Measurements from ENCODE around the gene FRMD4B.

Gene FRMD4B

GRCh38 chr3:69405067-69405466, 19.2 kb upstream of the FRMD4B start:
- no peak for DNase-seq (ENCODE audit: low spot score)

GRCh38 chr3:69403454-69403853, 17.6 kb upstream of the FRMD4B start:
- DNase-seq (ENCODE audit: low spot score) = no peak

- no peak for DNase-seq (ENCODE audit: low spot score)
These were observed 14.8 kb upstream of the FRMD4B start for GRCh38 chr3:69400683-69401082.

- no peak for DNase-seq (ENCODE audit: low spot score)
These were observed 7.0 kb upstream of the FRMD4B start for GRCh38 chr3:69392850-69393249.

GRCh38 chr3:69392415-69392814, 6.5 kb upstream of the FRMD4B start:
- no peak for DNase-seq (ENCODE audit: low spot score)

- DNase-seq (ENCODE audit: low spot score) = no peak
These were observed 5.7 kb upstream of the FRMD4B start for GRCh38 chr3:69391554-69391953.

- DNase-seq (ENCODE audit: low spot score) = no peak
These were observed 4.9 kb upstream of the FRMD4B start for GRCh38 chr3:69390771-69391170.

- DNase-seq (ENCODE audit: low spot score) = no peak
These were observed 3.8 kb upstream of the FRMD4B start for GRCh38 chr3:69389520-69390248.

- no peak for DNase-seq (ENCODE audit: low spot score)
These were observed 2.4 kb upstream of the FRMD4B start for GRCh38 chr3:69388241-69388640.

- peak; percentile 28 for DNase-seq (ENCODE audit: low spot score)
These were observed 883 bp upstream of the FRMD4B start for GRCh38 chr3:69386556-69387385.

GRCh38 chr3:69385123-69385722, 665 bp downstream of the FRMD4B start:
- DNase-seq (ENCODE audit: low spot score) = no peak

GRCh38 chr3:69384326-69384725, 1.6 kb downstream of the FRMD4B start:
- no peak for DNase-seq (ENCODE audit: low spot score)

- no peak for DNase-seq (ENCODE audit: low spot score)
These were observed 6.2 kb downstream of the FRMD4B start for GRCh38 chr3:69379661-69380060.

- DNase-seq (ENCODE audit: low spot score) = no peak
These were observed 7.6 kb downstream of the FRMD4B start for GRCh38 chr3:69378112-69378802.

- DNase-seq (ENCODE audit: low spot score) = no peak
These were observed 8.6 kb downstream of the FRMD4B start for GRCh38 chr3:69377262-69377661.

- DNase-seq (ENCODE audit: low spot score) = no peak
These were observed 9.2 kb downstream of the FRMD4B start for GRCh38 chr3:69376731-69377130.

GRCh38 chr3:69371816-69372215, 14.1 kb downstream of the FRMD4B start:
- DNase-seq (ENCODE audit: low spot score) = no peak

GRCh38 chr3:69370901-69371301, 15.0 kb downstream of the FRMD4B start:
- no peak for DNase-seq (ENCODE audit: low spot score)

- no peak for DNase-seq (ENCODE audit: low spot score)
These were observed 15.6 kb downstream of the FRMD4B start for GRCh38 chr3:69370156-69370883.

GRCh38 chr3:69368129-69368741, 17.7 kb downstream of the FRMD4B start:
- no peak for DNase-seq (ENCODE audit: low spot score)

- no peak for DNase-seq (ENCODE audit: low spot score)
These were observed 18.3 kb downstream of the FRMD4B start for GRCh38 chr3:69367586-69367985.

Data from iPS-NIHi11 (cell line).